Measurements from ENCODE around the gene LAIR2. TPM values are rescaled to one million over a fixed set of nuclear protein-coding genes. Genes with fewer than 3 reads are reported as not detected.

LAIR2 gene
- total and polyA plus RNA-seq, 10 of the 15 experiments (the other 5 are each of a cell fraction or from before 2014, with no cell fraction given) = not detected

GRCh38 chr19:54517483-54517882 lies 14.9 kb downstream of the LAIR2 start (continued):
- TF ChIP-seq E4F1 (IDR thresholded peaks at IDR 0.05; ENCODE audit: borderline replicate concordance, partially characterized antibody) (no peak), DPF2 (IDR thresholded peaks at IDR 0.05) (no peak), FOS (IDR thresholded peaks at IDR 0.05; ENCODE audit: borderline replicate concordance, extremely low read depth, insufficient read length) (no peak), MEF2B (IDR thresholded peaks at IDR 0.05; ENCODE audit: partially characterized antibody, poor library complexity, severe bottlenecking) (no peak), POU2F2 (IDR thresholded peaks at IDR 0.05; ENCODE audit: borderline replicate concordance, low read depth, low read length) (peak; percentile 96), BCL11A (IDR thresholded peaks at IDR 0.05; ENCODE audit: low read depth, low read length) (0 out of 2 replicates have a peak, but pooled peaks have one; percentile 12), PAX8 (IDR thresholded peaks at IDR 0.05) (no peak), YBX1 (IDR thresholded peaks at IDR 0.05) (no peak), NKRF (conservative IDR thresholded peaks at IDR 0.05) (no peak), NRF1 (conservative IDR thresholded peaks at IDR 0.05; ENCODE audit: low read depth, low read length) (no peak), RCOR1 (conservative IDR thresholded peaks at IDR 0.05; ENCODE audit: low read depth, low read length) (peak; percentile 92; the same call in 1 of the 2 replicates), CHD1 (IDR thresholded peaks at IDR 0.05; ENCODE audit: low read depth, low read length) (no peak), CEBPZ (IDR thresholded peaks at IDR 0.05; ENCODE audit: low read depth, low read length) (no peak), TCF7 (IDR thresholded peaks at IDR 0.05; ENCODE audit: borderline replicate concordance) (no peak), REST (IDR thresholded peaks at IDR 0.05; ENCODE audit: low read depth, low read length) (peak; percentile 99)
